H7 (cell line): ENCODE measurements around the gene OTOS. TPM values are rescaled to one million over a fixed set of nuclear protein-coding genes. Genes with fewer than 3 reads are reported as not detected.
A peak's percentile ranks its signal among the peaks of the same experiment; 100 is the strongest.

Experiments
- DNase-seq: peaks from one replicate; pipeline ENCODE4 v3.0.0; 2012
- H3K27me3 ChIP-seq: 2 replicates; pipeline ENCODE4 v1.6.0; 2011; ENCODE audit warnings: mild to moderate bottlenecking, low read length; ENCODE audit not compliant: control insufficient read depth, insufficient read depth
- H3K36me3 ChIP-seq: replicated peaks from 2 replicates; pipeline ENCODE4 v1.5.1; 2011; ENCODE audit warnings: low read length; ENCODE audit not compliant: control insufficient read depth, insufficient read depth
- H3K4me3 ChIP-seq: 2 replicates; pipeline ENCODE4 v1.5.1; 2011; ENCODE audit warnings: low read depth, mild to moderate bottlenecking, control low read depth, low read length, moderate library complexity; ENCODE audit not compliant: insufficient read depth
- total RNA-seq: library from RNA; depleted of rRNA; stranded (reverse); fragments of >200 nt; shearing (Covaris generic); gene quantifications from 2 replicates; pipeline ENCODE4 v1.2.3, GENCODE V29; 2014; rRNA removed

The OTOS gene
- total RNA-seq, 1 experiment from 2014 or later: not detected

DNA sequence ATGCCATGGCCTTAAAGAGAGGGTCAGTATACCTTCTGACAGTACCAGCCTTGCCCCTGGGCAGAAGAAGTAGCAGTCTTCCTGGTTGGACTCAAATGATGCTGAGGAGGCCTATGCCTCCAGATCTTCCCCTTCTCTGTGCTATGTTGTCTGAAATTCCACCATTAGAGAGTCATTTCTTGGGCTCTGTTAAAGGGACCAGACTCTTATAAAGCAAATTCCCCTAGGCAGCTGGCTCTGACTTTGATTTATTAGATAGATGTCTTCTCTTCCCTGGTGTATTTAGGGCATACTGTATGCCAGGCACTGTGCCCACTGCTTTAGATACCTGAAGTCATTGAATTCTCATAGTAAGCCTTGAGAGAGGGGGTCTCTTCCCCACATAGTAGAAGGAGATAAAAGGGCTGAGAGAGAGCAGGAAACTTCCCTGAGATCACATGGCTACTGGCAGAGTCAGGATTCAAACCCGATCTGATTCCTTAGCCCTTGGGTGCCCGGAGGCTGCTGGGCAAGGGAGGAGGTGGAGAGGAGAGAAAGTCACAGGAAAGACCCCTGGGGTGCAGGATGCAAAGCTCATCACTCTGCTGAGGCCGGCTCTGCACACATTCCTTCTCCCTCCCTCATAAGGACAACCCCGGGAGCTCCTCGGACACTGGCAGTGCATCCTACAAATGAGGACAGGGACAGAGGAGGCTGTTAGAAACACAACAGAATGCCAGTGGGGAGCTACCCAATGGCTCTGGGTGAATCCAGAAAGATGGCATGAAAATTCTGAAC, 27.4 kb downstream of the OTOS start:
- DNase-seq: peak; percentile 59

DNA sequence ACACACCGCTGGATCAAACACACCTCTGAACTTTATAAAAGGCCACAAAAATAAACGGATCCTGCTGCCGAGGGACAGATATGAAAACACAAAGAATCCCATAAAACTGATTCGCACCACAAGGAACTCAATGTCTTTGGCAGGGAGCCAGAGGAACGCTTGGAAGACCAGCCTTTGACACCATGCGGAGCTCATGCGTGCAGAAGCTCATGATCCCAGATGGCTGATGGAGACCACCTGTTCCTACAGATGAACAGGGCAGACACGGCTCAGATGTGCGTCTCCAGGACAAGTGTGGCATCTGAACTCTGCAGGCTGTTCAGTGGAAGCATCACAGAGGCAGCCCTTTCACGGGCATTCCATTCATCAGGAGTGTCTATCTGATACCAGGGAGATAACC, 29.2 kb downstream of the OTOS start:
- no peaks in the 10 kb centered on the region for H3K36me3 ChIP-seq
- no peak overlapping the region for H3K4me3 ChIP-seq
- H3K27me3 ChIP-seq: no peaks in the 10 kb centered on the region
- DNase-seq: no peak

More for the DNA sequence above, 27.4 kb downstream of the OTOS start:
- Histone ChIP-seq H3K36me3 (no peaks in the 10 kb centered on the region), H3K27me3 (no peaks in the 10 kb centered on the region), H3K4me3 (no peak overlapping the region)

DNA sequence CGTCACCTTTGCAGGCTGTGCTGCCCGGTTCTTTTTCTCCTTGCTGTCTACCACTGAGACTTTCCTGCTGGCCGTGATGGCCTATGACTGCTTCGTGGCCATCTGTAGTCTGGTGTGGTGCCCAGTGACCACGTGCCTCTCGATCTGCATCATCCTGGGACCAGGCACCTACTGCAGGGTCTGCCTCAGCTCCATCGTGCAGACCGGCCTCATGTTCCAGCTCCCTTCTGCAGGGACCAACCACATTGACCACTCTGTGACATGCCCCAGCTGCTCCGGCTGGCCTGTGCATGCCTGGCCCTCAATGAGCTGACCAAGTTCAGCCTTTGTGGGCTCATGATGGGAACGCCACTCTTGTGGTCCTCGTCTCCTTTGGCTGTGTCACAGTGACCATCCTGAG, 31.1 kb downstream of the OTOS start:
- no peak for DNase-seq
- H3K4me3 ChIP-seq: no peak overlapping the region
- no peaks in the 10 kb centered on the region for H3K36me3 ChIP-seq
- no peaks in the 10 kb centered on the region for H3K27me3 ChIP-seq

DNA sequence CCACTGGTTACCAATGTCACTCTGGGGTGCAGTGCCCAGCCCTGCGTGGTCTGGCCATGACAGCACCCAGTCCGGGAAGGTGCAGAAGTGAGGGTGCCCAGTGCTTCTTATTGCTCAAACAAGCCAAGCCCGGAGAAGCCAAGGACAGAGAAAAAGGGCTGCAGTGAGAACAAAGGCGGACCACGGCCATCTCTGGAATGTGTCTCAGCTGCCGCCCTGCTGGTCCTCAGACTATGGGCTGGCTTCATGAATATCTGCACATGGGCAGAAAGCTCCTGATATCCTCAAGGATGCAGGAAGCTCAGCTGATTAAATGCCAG, 33.0 kb downstream of the OTOS start:
- H3K36me3 ChIP-seq: no peaks in the 10 kb centered on the region
- H3K27me3 ChIP-seq: no peaks in the 10 kb centered on the region
- DNase-seq: peak; percentile 26
- H3K4me3 ChIP-seq: no peak overlapping the region

DNA sequence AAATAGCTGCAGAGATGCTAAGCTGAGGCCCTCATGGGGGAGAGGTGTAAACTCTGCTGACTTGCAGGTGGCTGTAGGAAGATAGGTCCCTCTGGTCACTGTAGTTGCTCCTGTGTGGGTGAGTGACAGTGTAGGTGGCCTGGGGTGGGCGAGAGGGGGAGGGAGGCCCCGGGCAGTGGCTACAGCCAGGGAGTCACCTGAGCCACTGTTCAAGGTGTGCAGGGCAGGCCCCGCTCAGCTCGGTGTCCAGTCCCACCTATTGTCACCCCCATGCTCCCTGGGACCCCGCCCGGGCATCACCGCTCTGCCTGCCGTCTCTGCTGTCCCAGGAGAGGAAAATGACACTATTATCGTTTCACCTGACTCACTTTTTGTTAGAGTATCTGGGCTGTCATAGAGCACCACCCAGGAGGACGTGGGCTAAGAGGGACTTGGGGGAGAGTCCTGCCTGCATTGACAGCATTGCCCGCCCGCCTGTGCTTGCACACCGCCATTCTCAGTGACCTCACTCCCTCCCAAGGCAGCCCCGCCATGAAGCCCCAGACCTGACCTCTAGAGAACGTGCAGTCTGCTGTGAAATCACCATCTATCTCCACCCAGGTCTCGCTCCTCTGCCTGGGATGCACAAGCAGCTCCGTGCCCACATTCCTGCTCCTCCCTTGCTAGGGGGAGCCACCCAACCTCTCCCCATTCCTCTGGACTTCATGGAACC, 33.5 kb downstream of the OTOS start:
- Histone ChIP-seq H3K4me3 (no peak overlapping the region), H3K36me3 (no peaks in the 10 kb centered on the region), H3K27me3 (no peaks in the 10 kb centered on the region)
- DNase-seq: no peak

DNA sequence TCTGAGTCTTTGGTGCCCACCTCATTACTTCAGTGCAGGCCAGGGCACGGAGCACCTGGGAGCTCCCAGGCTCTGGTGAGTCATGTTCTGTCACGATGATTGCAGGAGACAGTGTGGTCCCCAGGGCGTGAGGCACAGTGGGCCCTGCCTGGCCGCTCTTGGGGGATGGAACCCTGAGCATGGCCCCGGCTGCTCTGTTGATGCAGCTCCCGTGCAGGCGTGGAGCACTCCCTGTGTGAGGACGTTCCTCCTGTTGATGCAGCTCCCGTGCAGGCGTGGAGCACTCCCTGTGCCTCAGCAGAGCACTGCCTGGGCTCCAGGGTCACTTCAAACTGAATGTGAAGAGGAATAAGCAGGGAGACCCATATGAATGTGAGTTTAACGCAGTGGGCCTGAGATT, 34.5 kb downstream of the OTOS start:
- DNase-seq: no peak
- Histone ChIP-seq H3K36me3 (no peaks in the 10 kb centered on the region), H3K27me3 (no peaks in the 10 kb centered on the region), H3K4me3 (no peak overlapping the region)

DNA sequence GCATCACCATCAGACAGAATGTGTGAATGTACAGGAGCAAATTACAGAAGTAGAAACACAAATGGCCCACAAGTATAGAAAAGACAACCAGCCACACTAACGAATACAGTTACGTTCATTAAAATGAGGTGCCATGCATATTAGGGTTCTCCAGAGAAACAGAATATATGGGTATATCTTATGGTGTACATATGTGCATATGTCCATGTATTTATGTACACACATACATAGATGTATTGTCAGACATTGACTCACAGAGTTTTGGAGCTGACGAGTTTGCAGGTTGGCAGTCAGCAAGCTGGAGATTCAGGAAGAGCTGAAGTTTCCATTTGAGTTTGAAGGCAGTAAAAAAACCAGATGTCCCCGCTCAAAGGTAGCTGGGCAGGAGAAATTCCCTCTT, 37.3 kb downstream of the OTOS start:
- no peaks in the 10 kb centered on the region for H3K27me3 ChIP-seq
- no peaks in the 10 kb centered on the region for H3K36me3 ChIP-seq
- DNase-seq: no peak
- H3K4me3 ChIP-seq: no peak overlapping the region

DNA sequence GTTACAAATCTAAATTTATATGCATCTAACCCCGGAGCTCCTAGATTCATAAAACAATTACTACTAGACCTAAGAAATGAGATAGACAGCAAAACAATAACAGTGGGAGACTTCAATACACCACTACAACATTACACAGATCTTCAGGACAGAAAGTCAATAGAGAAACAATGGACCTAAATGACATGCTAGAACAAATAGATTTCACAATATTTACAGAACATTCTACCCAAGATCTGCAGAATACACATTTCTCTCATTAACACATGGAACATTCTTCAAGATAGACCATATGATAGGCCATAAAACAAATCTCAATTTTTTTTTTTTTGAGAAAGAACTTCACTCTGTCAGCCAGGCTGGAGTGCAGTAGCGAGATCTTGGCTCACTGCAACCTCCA, 42.1 kb downstream of the OTOS start:
- Histone ChIP-seq H3K27me3 (peaks cover 17% of the 10 kb centered on the region), H3K4me3 (no peak overlapping the region), H3K36me3 (no peaks in the 10 kb centered on the region)
- no peak for DNase-seq

DNA sequence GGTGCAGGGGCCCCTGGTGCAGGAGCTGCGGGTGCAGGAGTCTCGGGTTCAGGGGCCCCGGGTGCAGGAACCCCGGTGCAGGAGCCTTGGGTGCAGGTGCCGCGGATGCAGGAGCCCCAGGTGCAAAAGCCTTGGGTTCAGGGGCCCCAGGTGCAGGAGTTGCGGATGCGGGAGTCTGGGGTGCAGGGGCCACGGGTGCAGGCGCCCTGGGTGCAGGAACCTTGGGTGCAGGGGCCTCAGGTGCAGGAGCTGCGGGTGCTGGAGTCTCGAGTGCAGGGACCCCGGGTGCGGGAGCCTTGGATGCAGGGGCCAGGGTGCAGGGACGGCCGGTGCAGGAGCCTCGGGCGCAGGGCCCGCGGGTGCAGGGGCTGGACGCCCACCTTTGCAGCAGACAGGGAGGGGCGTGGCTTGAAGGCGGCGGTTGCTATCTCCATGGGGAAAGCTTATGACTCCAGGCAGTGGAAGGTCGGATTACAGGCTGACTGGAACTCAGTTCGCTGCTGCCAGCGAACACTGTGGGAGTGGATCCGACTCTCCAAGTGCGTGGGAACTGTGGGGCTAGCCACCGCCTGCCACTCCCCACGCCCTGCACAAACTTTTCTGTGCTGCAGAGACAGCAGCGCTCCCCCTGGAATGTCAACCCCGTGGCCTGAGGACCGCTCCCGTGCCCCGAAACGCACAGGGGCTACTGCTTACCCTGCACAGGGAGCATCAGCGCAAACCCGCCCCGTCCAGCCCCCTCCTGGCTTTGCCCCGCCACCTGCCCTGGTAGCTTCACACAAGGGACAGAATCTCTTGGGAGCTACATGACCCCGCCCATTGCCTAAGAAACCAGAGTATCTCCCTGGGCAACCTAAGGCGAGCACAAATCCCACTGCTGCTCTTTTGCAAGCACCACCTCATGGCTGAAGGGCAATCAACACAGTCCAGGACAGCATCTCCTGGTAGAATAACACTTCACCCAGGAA, 44.6 kb downstream of the OTOS start:
- Histone ChIP-seq H3K4me3 (peak overlapping the region; percentile 49), H3K36me3 (no peaks in the 10 kb centered on the region), H3K27me3 (peaks cover 17% of the 10 kb centered on the region)
- peak; percentile 77 for DNase-seq

DNA sequence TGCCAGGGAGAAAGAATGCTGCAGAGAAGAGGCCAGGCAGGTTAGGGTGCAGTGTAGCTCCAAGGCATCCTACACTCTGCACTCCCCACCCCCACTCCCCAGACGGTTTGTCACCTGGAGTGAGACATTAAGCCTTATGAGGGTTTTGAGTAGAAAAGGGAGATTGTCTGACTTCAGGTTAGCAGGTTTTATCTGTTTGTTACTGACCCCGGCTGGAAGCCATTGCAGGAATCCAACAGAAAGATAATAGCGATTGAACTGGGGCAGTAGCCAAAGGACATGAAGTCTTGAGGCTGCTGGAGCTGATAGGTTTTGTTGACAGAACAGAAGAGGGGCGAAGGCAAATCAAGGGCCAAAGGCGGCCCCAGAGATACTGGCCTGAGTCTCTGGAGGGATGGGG, 51.2 kb downstream of the OTOS start:
- no peak for DNase-seq
- H3K4me3 ChIP-seq: no peak overlapping the region
- no peaks in the 10 kb centered on the region for H3K27me3 ChIP-seq
- H3K36me3 ChIP-seq: no peaks in the 10 kb centered on the region

Other genes starting within 250 kb of the OTOS start
- gene NDUFA10, start 115.3 kb downstream of the OTOS start, total RNA-seq: 125 and 130 TPM in 2 replicates
- not detected in 2 replicates for gene OR6B2, start 110.2 kb downstream of the OTOS start, total RNA-seq
- not detected in 2 replicates for gene OR6B3, start 87.1 kb downstream of the OTOS start, total RNA-seq
- 187 and 204 TPM in 2 replicates for gene COPS9, start 4.4 kb downstream of the OTOS start, total RNA-seq